DOHH2 (cell line): ENCODE results near the gene NGEF.

Experiments
- CTCF ChIP-seq: fragments of 200-600 bp; sonication (generic); IDR thresholded peaks from one replicate; pipeline ENCODE4 v1.5.1; 2014; ENCODE audit warnings: antibody characterized with exemption, mild to moderate bottlenecking, low read depth, low read length; ENCODE audit not compliant: poor library complexity, severe bottlenecking
- EZH2phosphoT487 ChIP-seq: fragments of 200-600 bp; sonication (generic); IDR thresholded peaks from 2 replicates; pipeline ENCODE4 v1.6.1; 2017; ENCODE audit warnings: borderline replicate concordance, mild to moderate bottlenecking, antibody characterized with exemption, low read length, moderate library complexity, mixed read lengths

DNA sequence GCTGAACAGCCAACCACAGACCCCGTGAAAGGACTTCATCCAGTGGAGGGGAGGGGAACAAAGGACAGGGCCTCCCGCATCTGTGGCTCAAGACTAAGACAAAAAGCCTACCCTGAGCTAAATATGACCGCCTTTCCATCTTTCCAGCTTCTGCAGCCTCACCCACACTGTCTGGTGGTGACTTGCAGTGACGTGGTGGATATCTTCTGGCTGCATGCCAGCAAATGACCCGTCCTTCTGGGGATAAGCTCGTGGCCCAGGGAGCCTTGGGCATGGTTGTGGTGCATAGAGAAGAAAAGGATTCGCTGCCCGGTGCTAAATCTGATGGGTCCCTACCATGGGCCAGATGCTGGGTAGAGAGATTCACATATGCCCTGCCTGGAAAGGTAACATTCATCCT, 8.7 kb upstream of the NGEF start:
- TF ChIP-seq CTCF (no peak), EZH2phosphoT487 (no peak)
